GM19452 (cell line): ENCODE measurements around the gene PIAS2.
"Not testable (repeated sequence)": the region's sequence is repeated elsewhere in the genome, so short reads cannot be mapped to it uniquely, and the experiment has no call there.

ENCODE experiments used
- ATAC-seq: cut with Tn5 transposase; IDR thresholded peaks from one replicate; pipeline ENCODE4 v1.9.1; 2021; ENCODE audit not compliant: unreplicated experiment

Gene PIAS2

DNA sequence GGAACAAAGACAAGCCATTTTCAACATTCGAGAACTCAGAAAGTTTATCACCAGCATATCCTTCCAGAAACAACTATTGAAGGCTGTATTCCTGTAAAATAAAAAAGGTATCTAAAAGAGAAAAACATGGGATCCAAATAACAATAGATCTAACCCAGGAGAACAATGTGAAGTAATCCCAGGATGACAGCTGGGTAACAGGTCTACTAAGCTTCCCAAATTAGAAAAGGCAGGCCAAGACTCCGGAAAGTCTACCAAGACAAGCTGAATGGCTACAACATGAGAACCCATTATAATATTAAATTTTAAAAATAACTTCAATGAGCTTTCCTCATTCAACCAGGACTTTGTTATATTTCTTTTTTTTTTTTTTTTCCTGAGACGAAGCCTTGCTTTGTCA, 6.5 kb downstream of the PIAS2 start:
- no peak for ATAC-seq

DNA sequence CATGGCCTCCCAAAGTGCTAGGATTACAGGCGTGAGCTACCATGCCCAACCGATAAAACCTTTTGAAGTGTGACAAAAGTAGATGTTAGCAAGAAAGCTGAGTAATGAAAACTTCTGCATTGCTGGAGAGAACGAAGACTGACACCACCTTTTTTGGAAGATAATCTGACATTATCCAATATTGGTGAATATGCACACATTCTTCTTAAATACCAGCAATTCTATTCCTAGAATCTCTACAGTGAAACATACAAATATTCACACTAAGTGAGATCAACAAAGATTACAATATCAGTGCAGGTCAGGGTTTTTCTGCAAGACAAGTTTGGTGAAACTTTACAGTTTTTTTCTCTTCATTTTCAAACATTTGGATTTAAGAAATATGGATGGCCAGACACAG, 7.8 kb downstream of the PIAS2 start:
- no peak for ATAC-seq

DNA sequence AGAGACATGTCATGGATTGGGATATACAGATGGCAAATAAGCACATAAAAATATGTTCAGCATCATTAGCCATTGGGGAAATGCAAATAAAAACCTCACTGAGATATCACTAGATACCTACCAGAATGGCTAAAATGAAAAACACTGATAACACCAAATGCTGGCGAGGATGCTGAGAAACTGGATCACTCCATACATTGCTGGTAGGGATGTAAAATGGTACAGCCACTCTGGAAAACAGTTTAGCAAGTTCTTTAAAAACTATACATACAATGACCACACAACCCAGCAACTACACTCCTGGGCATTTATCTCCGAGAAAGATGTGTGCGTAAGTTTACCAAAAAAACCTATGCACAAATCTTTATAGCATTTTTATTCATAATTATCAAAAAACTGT, 13.9 kb downstream of the PIAS2 start:
- no peak for ATAC-seq

GRCh38 chr18:46899274-46899948, 17.9 kb downstream of the PIAS2 start:
- peak; percentile 63 for ATAC-seq

DNA sequence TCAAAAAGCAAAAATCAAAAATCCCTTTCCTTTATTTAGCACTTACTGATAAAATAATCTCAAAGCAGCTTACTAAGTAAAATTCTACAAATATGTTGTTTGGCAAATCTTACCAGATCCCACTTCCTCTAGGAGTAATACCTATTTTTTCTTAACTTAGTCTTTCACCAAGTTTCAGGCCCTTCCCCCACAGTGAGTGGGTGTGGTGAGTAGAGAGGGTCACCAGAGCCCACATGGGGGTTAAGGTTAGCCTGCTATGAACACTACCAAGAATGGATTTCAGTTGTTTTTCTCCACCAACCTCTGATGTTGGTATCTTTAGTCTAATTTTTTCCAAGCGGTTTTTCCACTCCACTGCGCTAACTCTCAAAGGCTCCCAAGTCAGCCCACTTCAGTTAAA, 23.2 kb downstream of the PIAS2 start:
- no peak for ATAC-seq

DNA sequence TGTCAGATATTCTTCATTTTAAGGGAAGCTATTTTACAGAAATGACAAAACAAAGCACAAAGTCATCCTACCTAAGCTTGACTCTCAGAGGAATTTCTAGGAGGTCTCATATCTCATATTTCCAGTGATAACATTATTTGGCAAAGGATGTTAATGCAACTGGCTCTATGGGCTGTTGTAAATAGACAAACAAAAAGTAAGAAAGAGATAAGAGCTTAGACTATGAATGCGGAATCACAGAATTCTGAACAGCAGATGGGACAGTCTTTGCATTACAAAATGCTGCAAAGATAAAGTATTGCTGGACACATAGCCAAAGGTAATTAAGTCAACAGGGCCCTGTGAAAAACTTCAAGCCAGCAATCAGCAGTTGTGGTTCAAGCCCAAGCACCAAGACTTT, 23.9 kb downstream of the PIAS2 start:
- ATAC-seq = no peak

DNA sequence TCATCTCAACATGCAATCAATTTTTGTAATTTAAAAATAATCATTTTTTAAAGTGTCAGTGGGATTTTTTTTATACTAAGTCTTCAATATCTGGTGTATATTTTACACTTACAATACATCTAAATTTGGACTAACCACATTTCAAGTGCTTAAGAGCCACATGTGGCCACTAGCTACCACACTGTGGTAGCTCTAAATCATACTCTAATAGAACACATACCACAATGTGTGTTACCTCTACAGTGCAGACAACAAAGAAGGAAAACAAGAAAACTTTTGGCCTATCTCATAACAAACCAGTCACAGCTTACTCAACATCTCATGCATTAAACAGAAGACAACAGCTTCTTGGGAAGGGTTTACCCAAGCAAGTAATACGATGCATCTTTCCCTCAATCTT, 24.5 kb downstream of the PIAS2 start:
- peak; percentile 57 for ATAC-seq

- peak; percentile 74 for ATAC-seq
These were observed 25.5 kb downstream of the PIAS2 start for GRCh38 chr18:46891742-46892214.

DNA sequence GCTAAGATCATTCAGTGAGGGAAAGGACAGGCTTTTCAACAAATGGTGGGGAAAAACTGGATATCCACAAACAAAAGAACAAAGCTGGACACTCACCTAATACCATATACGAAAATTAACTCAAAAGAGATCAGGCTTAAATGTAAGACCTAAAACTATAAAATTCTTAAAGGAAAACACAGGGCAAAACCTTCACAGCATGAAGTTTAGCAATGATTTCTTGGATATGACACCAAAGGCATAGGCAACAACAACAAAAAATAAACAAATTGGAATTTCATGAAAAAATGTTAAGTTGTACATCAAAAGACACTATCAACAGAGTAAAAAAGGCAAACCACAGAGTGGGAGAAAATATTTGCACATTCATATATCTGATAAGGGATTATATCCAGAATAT, 28.3 kb downstream of the PIAS2 start:
- no peak for ATAC-seq

DNA sequence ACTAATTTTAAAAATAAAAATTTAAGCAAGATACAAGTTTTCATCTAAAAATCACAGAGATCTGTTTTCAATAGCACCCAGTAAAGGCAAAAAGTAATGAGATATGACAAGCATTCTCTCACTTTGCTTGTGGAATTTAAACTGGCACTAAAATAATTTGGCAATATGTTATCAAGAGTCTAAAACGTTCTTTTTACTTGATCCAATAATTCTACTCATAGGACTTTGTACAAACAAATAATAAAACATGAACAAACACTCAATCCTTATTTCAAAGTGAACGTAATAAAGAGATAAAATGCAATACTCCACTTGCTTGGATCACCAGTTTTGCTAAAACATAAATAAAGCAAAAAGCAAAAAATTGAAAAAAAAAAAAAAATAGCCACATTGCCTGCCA, 30.4 kb downstream of the PIAS2 start:
- ATAC-seq = no peak

DNA sequence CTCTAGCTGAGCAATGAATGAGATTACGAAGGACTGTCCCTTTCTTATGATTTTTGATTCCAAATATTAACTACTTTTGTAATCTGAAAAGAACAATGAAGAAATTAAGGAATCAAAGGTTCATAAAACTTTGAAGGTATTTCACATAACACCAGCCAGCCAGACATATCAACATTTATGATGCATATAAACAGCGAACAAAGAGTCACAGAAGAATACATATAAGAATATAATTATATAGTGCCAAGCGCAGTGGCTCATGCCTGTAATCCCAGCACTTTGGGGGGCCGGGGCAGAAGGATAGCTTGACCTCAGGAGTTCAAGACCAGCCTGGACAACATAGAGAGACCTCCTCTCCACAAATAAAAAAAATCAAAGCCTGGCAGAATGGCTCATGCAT, 34.1 kb downstream of the PIAS2 start:
- ATAC-seq = no peak

GRCh38 chr18:46877329-46877987, 39.8 kb downstream of the PIAS2 start:
- no peak for ATAC-seq

DNA sequence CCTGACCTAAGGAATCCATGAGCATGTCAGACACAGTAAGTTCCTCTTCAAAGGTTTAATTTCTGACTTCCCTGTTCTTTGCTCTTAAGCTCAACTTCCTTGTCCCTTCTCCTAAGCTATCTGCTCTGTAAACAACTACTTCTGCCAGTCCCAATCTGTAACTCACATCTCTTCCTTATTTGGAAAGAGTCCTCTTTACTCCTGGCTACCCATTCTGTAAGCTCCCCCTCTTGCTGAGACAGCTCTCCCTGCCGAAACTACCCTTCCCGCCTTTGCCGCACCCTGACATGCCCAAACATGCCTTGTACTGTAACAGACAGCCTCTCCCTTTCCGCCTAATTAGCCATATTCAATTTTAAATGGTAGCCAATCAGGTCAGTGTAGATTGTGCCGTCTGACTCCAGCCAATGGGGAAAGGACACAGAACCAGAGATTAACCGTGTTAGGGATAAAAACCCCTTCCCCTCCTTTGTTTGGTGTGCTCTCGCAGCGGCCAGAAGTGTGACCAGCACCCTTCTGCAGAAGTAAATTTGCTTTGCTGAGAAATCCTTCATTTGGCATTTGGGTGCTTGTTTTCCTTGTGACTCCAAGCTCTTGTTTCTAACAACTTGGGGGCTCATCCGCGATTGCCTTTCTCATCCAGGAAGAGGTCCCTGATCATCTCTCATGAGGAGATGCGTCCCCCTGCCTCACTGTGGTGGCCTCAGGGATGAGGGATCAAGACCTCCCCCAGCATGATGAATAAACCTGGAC, 49.0 kb downstream of the PIAS2 start:
- no peak for ATAC-seq

DNA sequence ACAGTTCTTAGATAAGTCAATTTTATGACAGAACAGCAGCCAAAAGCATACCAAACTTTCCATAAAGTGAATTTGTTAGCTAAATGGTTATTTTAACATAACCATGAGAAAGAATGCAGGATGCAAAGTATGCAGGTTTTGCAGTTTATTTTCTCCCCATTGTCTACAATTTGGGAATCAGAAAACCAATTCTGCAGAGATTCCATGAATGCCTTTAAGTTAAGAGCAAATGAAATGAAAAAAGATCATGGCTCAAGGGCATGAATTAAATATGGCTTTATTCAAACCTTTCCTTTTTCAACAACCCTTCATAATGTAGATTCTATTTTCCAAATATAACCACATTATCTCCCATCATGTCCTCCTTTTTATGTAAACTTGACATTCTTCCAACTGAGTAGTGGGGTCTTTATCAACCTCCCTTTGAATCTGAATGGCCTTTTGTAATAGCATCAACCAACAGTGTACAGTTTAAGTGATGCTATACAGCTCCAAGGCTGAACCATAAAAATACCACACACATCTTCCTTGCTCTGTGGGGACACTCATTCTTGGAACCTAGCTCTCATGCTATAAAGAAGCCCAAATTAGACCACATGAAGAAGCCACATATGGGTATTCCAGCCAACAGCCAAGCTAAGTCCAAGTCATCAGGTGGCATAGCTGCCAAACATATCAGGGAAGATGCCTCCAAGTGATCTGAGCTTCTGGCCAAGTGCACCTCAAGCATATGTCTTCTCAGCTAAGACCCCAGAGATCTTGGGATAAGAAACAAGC, 49.8 kb downstream of the PIAS2 start:
- no peak for ATAC-seq

- ATAC-seq = no peak
These were observed 50.8 kb downstream of the PIAS2 start for GRCh38 chr18:46866523-46866922.

DNA sequence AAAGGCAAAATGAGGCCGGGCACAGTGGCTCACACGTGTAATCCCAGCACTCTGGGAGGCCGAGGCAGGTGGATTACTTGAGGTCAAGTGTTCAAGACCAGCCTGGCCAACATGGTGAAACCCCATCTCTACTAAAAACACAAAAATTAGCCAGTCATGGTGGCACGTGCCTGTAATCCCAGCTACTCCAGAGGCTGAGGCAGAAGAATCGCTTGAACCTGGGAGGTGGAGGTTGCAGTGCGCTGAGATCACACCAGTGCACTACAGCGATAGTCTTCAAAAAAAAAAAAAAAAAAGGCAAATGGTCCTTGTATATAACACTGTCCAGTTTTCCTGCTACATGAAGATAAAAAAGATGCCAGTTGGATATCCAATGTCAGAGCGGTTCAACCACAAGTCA, 52.1 kb downstream of the PIAS2 start:
- ATAC-seq = not testable (repeated sequence)

GRCh38 chr18:46859855-46860254, 57.5 kb downstream of the PIAS2 start:
- ATAC-seq = peak; percentile 39

DNA sequence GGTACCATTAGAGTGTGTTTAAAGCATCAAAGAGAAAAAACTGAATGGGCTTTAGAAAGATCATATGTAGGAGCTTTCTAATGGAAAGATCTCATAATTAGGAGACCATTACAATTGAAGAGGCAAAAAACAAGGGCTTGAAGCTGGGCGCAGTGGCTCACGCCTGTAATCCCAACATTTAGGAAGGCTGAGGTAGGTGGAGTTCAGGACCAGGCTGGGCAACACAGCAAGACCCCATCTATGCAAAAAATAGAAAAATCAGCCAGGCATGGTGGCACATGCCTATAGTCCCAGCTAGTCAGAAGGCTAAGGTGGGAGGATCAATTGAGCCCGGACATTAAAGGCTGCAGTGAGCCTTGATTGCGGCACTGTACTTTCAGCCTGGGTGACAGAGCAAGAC, 59.0 kb downstream of the PIAS2 start:
- no peak for ATAC-seq

DNA sequence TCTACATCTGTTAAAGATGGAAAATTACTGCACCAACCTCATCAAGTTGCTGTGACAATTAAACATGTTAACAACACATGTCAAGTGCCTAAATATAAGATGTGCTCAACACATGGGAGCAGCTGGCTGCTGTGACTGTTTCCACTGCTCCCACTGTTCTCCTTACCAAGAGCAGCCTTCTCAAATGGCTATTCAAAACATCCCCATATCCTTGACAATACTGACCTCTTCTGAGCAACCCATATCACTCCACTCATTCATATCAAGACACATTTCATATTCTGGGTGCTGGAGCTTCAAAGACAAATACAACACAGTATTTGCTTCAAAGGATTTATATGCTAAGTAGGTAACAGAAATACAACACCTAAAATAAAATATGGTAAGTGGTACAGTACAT, 60.3 kb downstream of the PIAS2 start:
- no peak for ATAC-seq

- ATAC-seq = no peak
These were observed 68.3 kb downstream of the PIAS2 start for GRCh38 chr18:46849007-46849406.

DNA sequence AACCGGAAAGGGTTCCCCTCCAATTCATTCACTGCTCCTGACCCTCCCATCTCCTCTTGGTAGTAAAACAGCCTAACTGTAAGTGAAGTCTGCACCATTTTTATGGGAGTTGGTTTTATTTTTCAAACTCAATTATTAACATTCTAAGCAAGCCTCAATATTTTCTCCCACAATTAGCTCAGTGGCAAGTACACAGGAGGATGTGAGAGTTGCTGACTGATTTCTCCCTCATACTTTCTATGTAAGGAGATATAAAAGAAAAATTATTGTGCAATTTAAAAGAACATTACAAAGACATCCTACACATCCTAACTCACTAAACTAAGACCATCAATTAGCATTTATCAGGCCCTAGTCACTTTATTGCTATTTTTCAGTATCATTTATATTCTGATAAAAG, 73.9 kb downstream of the PIAS2 start:
- ATAC-seq = no peak
